H1 (cell line): Measurements from ENCODE around the gene ENDOD1. TPM values are rescaled to one million over a fixed set of nuclear protein-coding genes. Genes with fewer than 3 reads are reported as not detected.

Experiments used
- FOSL1 ChIP-seq: IDR thresholded peaks from 2 replicates; pipeline ENCODE4 v1.6.1; 2011; ENCODE audit warnings: mild to moderate bottlenecking, low read depth, low read length, moderate library complexity; ENCODE audit not compliant: insufficient read depth
- TBP ChIP-seq: IDR thresholded peaks from 2 replicates; pipeline ENCODE4 v1.6.1; 2011; ENCODE audit warnings: low read depth, low read length, improper control_type of control experiment
- polyA plus RNA-seq, 7 experiments: library from polyadenylated mRNA; depleted of rRNA in 3 of 7; stranded (reverse) in 5 of 7; unstranded in 2 of 7; fragments of >200 nt in 5 of 7; fragments of 200-250 nt in 2 of 7; gene quantifications; 1 replicate in 5 of 7; 2 replicates in 1 of 7; 4 replicates in 1 of 7; pipeline versions ENCODE4 v1.2.1 to v1.2.3, GENCODE V29; 2011 to 2013; ENCODE audit warnings: missing spikeins in 2 of 7, mixed read lengths in 2 of 7
- total RNA-seq: library from RNA; stranded (reverse); fragmentation: NEBNext Ultra II Directional; extraction: Animal tissue kit (Norgen Biotek cat#: 25700); gene quantifications from 2 replicates; pipeline ENCODE4 v1.2.1, GENCODE V29; 2021

Gene ENDOD1
- total and polyA plus RNA-seq, 2 of the 8 experiments (the other 6 are each of a cell fraction or from before 2014, with no cell fraction given), result 1.2 to 2.5 TPM

- no peak for TF ChIP-seq FOSL1
- TF ChIP-seq TBP, result no peak
These were observed 53.5 kb downstream of the ENDOD1 start (continued) for GRCh38 chr11:95143106-95143681.
